Mammary epithelial cell (primary cell): Measurements from ENCODE around the gene ERI3.

ENCODE experiments used
- CTCF ChIP-seq, 2 donors: IDR thresholded peaks in 1 of 2; conservative IDR thresholded peaks in 1 of 2; 2 replicates each; pipeline ENCODE4 v1.5.1; 2011 to 2012; ENCODE audit warnings: inconsistent platforms in 2 of 2, low read length in 2 of 2, mild to moderate bottlenecking in 2 of 2, control low read depth in 1 of 2, low read depth in 1 of 2; ENCODE audit not compliant: insufficient read depth in 1 of 2; ENCODE audit errors: extremely low read depth in 1 of 2
- EZH2 ChIP-seq: IDR thresholded peaks from 2 replicates; pipeline ENCODE4 v1.6.1; 2012; ENCODE audit warnings: low read length, inconsistent platforms, borderline replicate concordance

- TF ChIP-seq EZH2 = no peak
- no peak for TF ChIP-seq CTCF (conservative IDR thresholded peaks at IDR 0.05 in 1 of 2, IDR thresholded peaks at IDR 0.05 in 1 of 2; ENCODE audit: extremely low read depth in 1 of 2, insufficient read depth in 1 of 2, low read depth in 1 of 2, low read length in 2 of 2)
These were observed 11.4 kb upstream of the ERI3 start for GRCh38 chr1:44366371-44366975.
